GM18517 (cell line): Measurements from ENCODE around the gene MDFI.

ENCODE experiments used
- ATAC-seq: cut with Tn5 transposase; IDR thresholded peaks from one replicate; pipeline ENCODE4 v1.9.1; 2021; ENCODE audit warnings: mild to moderate bottlenecking, moderate library complexity; ENCODE audit not compliant: unreplicated experiment

The MDFI gene

GRCh38 chr6:41700463-41701347, 62.4 kb downstream of the MDFI start:
- no peak for ATAC-seq

GRCh38 chr6:41702089-41702745, 63.9 kb downstream of the MDFI start:
- ATAC-seq = no peak

- ATAC-seq = no peak
Measured at GRCh38 chr6:41702771-41703494, 64.7 kb downstream of the MDFI start.
